KBM-7 (cell line): ENCODE data around the gene MGRN1.

Source experiments
- DNase-seq: peaks from one replicate; pipeline ENCODE4 v3.0.0-alpha.2; 2015
- in situ Hi-C: fragments of 300-500 bp; cut with MboI; formaldehyde crosslinking; loops from 2 replicates; pipeline ENCODE4 v1.14.3; 2020; ENCODE audit warnings: low sequenced_read_pairs, low pct_unique_long_range_greater_than_20kb, mixed read lengths

Gene MGRN1

DNA sequence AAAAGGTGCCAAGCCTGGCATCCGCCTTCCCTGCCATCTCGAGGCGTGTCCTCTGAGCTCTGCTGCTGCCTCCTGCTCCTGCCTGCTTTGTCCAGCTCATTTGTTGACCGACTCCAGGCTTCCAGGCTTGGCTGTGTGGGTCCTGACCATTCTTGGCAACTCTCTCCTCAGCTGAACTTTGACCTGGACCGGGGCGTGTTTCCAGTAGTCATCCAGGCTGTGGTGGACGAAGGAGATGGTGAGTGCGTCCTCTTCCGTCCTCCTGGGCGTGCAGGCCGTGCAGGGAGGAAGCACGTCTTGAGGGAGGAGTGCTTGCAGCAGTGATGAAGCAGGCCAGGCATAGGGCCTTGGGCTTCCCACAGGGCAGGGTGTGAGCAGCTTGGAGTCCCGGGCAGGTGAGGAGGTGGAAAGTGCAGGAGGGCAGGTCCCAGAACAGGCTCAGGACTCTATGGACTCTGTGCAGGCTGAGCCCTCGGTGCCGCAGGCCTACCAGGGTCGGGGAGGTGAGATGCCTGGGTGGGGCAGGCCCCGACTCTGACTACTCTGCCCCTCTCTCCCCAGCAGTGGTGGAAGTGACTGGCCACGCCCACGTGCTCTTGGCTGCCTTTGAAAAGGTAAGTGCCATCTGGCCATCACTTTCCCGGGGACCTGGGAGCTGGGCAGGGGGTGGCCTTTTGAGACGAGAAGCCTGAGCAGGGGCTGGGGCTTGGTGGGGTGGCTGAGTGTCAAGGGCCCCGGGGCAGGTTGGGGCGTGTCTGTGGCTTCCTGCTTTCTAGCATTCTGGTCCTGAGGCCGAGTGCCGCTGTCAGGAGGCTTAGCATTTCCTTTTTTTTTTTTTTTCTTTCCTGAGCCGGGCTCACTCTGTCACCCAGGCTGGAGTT lies 40.2 kb downstream of the MGRN1 start:
- in situ Hi-C loops: no loop called here
- DNase-seq: peak; percentile 89

DNA sequence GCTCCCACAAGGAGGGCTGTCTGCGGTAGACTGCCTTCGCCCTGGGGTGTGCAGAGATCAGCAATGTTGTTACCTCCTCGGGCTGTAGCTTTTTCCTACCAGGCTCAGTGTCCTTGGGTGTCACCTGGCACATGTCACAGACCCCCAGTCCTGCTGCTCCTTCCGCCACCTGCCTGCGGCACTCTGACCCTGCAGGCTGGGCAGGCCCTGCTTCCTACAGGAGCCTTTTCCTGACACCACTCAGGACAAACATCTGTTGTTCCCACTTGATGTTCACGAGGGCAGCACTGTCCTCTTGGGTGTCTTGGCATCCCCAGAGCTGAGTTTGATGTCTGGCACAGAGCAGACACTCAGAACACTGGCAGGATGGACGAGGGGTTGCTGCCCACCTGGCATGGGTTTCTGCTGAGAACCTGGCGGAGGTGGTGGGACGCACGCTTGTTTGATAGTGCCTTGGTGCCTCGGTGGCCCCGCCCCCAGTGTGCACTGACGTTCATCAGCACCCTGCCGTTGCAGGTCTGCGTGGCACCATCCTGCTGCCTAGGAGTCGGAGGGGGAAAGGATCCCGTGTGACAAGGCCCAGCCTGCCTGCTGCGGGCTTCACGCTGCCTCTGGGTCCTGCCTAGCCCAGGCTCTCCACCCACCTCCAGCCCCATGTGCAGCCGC lies 42.0 kb downstream of the MGRN1 start:
- DNase-seq: no peak
- in situ Hi-C loops: no loop called here

DNA sequence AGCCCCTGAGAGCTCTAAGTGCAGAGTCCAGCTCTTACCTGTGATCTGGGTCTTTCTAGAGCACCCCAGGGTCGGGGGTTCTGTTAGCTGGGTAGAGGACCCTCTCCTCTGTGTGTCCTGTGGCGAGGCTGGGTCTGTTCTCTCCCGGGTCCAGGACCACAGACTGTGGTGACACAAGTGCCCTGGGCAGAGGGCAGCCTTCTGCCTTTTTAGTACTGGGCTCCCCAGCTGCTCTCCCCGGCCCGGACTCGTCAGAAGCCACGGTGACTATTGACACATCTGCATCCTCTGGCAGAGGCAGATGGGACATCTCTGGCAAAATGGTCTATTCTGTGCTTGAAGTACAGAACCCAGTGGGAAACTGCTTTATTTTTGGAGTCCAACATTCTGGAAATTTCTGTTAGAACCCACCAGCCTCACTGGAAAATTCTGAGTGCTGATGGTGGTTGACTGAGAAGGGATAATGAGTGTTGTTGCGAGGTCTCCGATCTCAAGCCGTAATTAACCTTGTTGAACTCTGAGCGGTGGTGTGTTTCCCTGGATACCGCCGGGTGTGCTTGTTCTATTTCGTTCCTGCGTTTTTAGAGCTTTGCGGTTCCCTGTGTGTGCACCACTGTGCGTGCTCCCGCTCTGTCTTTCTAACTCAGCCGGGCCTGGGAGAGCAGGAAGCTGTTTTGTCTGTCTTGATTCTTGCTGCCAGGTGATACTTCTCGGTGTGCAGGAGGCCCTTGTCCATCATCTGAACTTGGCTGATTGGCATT lies 42.8 kb downstream of the MGRN1 start:
- in situ Hi-C loops: no loop called here
- no peak for DNase-seq

GRCh38 chr16:4668313-4668960 lies 43.8 kb downstream of the MGRN1 start:
- no peak for DNase-seq
- in situ Hi-C loops: no loop called here

GRCh38 chr16:4673387-4674046 lies 48.9 kb downstream of the MGRN1 start:
- no peak for DNase-seq
- in situ Hi-C loops: no loop called here

DNA sequence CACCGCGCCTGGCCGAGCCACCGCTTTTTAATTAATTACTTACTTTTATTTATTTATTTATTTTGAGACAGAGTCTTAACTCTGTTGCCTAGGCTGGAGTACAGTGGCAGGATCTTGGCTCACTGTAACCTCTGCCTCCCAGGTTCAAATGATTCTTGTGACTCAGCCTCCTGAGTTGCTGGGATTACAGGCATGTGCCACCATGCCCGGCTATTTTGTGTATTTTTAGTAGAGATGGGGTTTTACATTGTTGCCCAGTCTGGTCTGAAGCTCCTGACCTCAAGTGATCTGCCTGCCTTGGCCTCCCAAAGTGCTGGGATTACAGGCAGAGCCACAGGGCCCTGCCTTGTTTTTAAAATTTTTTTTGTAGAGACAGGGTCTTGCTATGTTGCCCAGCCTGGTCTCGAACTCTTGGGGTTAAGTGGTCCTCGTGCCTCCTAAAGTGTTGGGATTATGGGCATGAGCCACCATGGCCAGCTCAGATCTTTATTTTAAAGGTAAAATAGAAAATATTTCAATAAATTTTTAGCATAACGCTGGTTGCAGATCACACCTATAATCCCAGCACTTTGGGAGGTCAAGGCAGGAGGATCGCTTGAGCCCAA lies 50.4 kb downstream of the MGRN1 start:
- no peak for DNase-seq
- in situ Hi-C loops: no loop called here

DNA sequence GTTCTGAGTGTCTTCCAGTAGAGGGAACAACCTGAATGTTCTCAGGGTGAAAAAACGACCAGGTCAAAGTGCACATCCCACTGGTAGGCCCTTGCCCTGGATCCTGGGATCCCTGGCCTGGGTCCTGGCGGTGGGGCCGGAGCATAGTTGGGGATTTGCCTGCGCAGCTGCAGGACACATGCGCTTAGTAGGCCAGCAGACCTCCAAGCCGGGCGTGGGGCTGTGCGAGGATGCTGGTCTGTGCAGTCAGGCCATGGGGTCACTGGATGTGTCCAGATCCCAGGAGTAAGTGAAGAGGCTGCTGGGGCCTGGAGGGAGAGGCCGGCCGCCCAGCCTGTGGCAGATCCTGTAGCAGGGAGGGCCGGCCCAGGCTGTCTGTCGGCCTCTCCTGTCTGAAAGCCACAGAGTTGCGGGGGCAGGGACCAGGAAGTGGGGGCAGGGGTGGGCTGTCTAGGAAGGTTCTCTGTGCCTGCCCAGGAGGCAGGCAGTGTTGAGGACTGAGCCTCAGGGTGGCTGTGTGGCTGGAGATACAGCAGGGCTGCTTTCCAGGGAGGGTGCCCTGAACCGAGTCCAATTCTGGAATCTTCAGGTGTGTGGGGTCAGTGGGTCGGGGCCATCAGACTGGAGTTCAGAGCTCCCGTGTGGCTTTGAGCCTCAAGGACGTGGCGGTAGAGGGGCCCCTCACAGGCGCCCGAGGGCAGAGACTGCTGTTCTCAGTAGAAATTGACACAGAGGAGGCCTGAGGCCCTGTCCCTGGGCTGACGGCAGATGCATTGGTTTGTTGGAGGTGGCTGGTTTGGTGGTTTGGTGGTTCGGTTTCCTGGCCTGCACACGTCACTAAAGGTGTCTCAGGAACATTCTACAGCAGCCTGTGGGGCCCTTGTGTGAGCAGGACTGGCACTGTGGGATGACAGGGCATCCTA lies 51.5 kb downstream of the MGRN1 start:
- DNase-seq: peak; percentile 70
- in situ Hi-C loops: no loop called here

- in situ Hi-C loops: no loop called here
- DNase-seq: no peak
Measured at GRCh38 chr16:4676831-4677230, 52.2 kb downstream of the MGRN1 start.

DNA sequence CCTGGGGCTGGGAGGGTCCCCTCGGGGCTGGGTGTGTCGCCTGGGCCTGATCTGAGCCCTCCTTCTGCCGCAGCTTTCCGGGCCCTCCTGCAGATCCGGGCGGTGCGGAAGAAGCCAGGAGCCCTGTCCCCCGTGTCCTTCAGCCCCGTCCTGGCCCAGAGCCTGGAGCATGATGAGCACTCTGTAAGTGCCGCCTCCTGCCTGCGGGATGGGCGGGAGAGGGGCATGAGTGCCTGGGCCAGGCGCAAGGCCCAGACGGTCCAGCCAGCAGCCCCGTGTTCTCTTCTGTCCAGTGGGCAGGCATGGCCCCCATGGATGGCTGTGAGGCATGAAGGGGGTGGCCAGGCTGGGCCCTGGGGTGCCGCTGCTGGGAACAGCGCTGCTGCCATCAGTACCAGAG lies 52.8 kb downstream of the MGRN1 start:
- no peak for DNase-seq
- in situ Hi-C loops: no loop called here

GRCh38 chr16:4677994-4678393 lies 53.4 kb downstream of the MGRN1 start:
- in situ Hi-C loops: no loop called here
- DNase-seq: no peak

GRCh38 chr16:4678596-4678995 lies 54.0 kb downstream of the MGRN1 start:
- no peak for DNase-seq
- in situ Hi-C loops: no loop called here

GRCh38 chr16:4679156-4679849 lies 54.7 kb downstream of the MGRN1 start:
- in situ Hi-C loops: no loop called here

DNA sequence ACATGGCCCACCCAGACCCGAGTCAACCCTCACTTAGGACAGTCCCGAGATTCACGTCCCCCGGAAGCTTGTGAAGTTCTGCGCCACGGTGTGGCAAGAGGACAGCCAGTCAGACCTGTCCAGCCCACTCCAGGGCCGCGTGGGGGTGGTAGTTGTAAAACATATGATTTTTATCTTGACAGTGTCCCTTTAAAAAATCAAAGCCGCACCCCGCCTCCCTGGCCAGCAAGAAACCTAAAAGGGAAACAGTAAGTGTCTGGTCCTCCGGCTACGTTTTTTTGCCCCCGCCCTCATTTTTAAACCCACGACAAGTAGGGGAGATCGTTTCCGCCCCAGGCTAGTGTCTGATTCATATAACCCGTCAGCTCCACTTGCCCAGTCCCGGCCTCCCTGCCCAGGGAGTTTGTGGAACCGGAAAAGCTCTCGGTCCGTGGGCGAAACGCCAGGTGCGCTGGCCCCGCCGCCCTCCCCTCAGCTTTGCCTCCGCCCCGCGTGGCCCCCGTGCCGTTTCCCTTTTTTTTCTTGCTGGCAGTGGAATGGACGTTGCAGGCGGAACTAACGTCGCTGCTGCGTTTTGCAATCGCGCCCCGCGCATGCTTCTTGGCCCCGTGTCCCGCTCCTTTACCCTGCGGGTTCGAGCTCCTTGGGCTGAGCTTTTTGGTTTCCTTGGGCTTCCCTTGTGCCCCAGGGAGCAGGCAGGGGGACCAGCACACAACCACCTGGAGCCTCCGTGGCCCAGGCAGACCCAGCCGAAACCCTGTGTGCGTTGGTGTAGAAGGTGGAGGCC lies 55.4 kb downstream of the MGRN1 start:
- in situ Hi-C loops: no loop called here
- DNase-seq: no peak

More at GRCh38 chr16:4679156-4679849, 54.7 kb downstream of the MGRN1 start:
- no peak for DNase-seq

GRCh38 chr16:4680673-4681470 lies 56.2 kb downstream of the MGRN1 start:
- DNase-seq: no peak
- in situ Hi-C loops: no loop called here

DNA sequence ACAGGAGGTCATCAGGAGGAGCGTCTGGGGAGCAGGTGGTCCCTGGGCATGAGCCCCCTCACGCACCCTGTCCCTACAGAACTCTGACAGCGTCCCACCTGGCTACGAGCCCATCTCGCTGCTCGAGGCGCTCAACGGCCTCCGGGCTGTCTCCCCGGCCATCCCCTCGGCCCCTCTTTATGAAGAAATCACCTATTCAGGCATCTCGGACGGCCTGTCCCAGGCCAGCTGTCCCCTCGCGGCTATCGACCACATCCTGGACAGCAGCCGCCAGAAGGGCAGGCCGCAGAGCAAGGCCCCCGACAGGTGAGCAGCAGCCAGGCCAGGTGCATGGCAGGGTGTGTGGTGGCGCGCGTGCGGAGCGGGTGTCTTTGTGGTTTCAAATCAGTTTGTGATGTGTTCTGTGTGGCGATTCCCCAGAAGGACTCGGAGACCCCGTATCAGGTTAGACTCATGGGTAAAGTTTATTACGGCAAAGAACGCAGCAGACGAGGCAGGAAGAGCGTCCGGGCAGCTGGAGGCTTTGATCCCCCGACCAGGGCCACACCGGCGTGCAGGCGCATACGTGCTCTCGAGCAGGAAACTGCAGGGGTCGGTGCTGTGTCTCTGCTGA lies 57.0 kb downstream of the MGRN1 start:
- no peak for DNase-seq
- in situ Hi-C loops: no loop called here
